HEK293 (cell line): ENCODE data around the gene UBAP2L.
A peak's percentile ranks its signal among the peaks of the same experiment; 100 is the strongest.

Source experiments
- GLI2 ChIP-seq: fragments of 450-650 bp; formaldehyde crosslinking; IDR thresholded peaks from 2 replicates; pipeline ENCODE4; 2017; ENCODE audit warnings: missing biosample characterization, missing genetic modification characterization, low read depth, borderline replicate concordance
- SP3 ChIP-seq: fragments of 450-650 bp; formaldehyde crosslinking; IDR thresholded peaks from 2 replicates; pipeline ENCODE4 v1.5.1; 2016; ENCODE audit warnings: missing biosample characterization, missing genetic modification characterization
- SP7 ChIP-seq: fragments of 450-650 bp; formaldehyde crosslinking; IDR thresholded peaks from 2 replicates; pipeline ENCODE4 v1.5.1; 2016; ENCODE audit warnings: missing biosample characterization, missing genetic modification characterization
- YY1 ChIP-seq: fragments of 450-650 bp; formaldehyde crosslinking; IDR thresholded peaks from 2 replicates; pipeline ENCODE4 v1.5.1; 2018; ENCODE audit warnings: missing biosample characterization, missing genetic modification characterization
- ZNF138 ChIP-seq: fragments of 450-650 bp; formaldehyde crosslinking; IDR thresholded peaks from 2 replicates; pipeline ENCODE4 v1.5.1; 2016; ENCODE audit warnings: missing biosample characterization, missing genetic modification characterization, borderline replicate concordance
- ZNF239 ChIP-seq: fragments of 450-650 bp; formaldehyde crosslinking; IDR thresholded peaks from 2 replicates; pipeline ENCODE4 v1.5.1; 2016; ENCODE audit warnings: missing biosample characterization, missing genetic modification characterization
- ZNF292 ChIP-seq: fragments of 450-650 bp; formaldehyde crosslinking; IDR thresholded peaks from 2 replicates; pipeline ENCODE4 v1.5.1; 2016; ENCODE audit warnings: low read depth, missing biosample characterization, missing genetic modification characterization, borderline replicate concordance
- ZNF350 ChIP-seq: fragments of 450-650 bp; formaldehyde crosslinking; IDR thresholded peaks from 2 replicates; pipeline ENCODE4 v1.5.0; 2017; ENCODE audit warnings: missing biosample characterization, mild to moderate bottlenecking, missing genetic modification characterization
- ZNF571 ChIP-seq: fragments of 450-650 bp; formaldehyde crosslinking; IDR thresholded peaks from 2 replicates; pipeline ENCODE4 v1.5.0; 2017; ENCODE audit warnings: missing biosample characterization, missing genetic modification characterization
- ZNF610 ChIP-seq: fragments of 450-650 bp; formaldehyde crosslinking; IDR thresholded peaks from 2 replicates; pipeline ENCODE4 v1.5.1; 2016; ENCODE audit warnings: missing biosample characterization, missing genetic modification characterization, borderline replicate concordance
- ZNF701 ChIP-seq: fragments of 450-650 bp; formaldehyde crosslinking; IDR thresholded peaks from 2 replicates; pipeline ENCODE4 v1.5.1; 2016; ENCODE audit warnings: missing biosample characterization, missing genetic modification characterization
- ZNF837 ChIP-seq: fragments of 450-650 bp; formaldehyde crosslinking; IDR thresholded peaks from 2 replicates; pipeline ENCODE4 v1.5.1; 2016; ENCODE audit warnings: missing biosample characterization, missing genetic modification characterization
- TF ChIP-seq, protein P1 (sequence below): sonication (generic); formaldehyde crosslinking; IDR thresholded peaks from 2 replicates; pipeline ENCODE4 v1.8.1; 2022; ENCODE audit warnings: mild to moderate bottlenecking, moderate library complexity, missing genetic modification reagents
- TF ChIP-seq, protein P2 (sequence below): fragments of 450-650 bp; formaldehyde crosslinking; IDR thresholded peaks from 2 replicates; pipeline ENCODE4 v1.5.1; 2016; ENCODE audit warnings: missing biosample characterization, missing genetic modification characterization
- TF ChIP-seq, protein P3 (sequence below): fragments of 450-650 bp; formaldehyde crosslinking; IDR thresholded peaks from 2 replicates; pipeline ENCODE4 v1.5.1; 2016; ENCODE audit warnings: missing biosample characterization, missing genetic modification characterization, low read depth
- TF ChIP-seq, protein P4 (sequence below): fragments of 450-650 bp; formaldehyde crosslinking; optimal IDR thresholded peaks from 2 replicates; pipeline ENCODE3; 2016; ENCODE audit warnings: missing biosample characterization, mild to moderate bottlenecking, missing genetic modification characterization
- TF ChIP-seq, protein P5 (sequence below): fragments of 450-650 bp; formaldehyde crosslinking; IDR thresholded peaks from 2 replicates; pipeline ENCODE4 v1.5.1; 2016; ENCODE audit warnings: missing biosample characterization, missing genetic modification characterization, low read depth
- TF ChIP-seq, protein P6 (sequence below): fragments of 450-650 bp; formaldehyde crosslinking; IDR thresholded peaks from 2 replicates; pipeline ENCODE4 v1.5.0; 2017; ENCODE audit warnings: missing biosample characterization, missing genetic modification characterization, borderline replicate concordance
- TF ChIP-seq, protein P7 (sequence below): fragments of 450-650 bp; formaldehyde crosslinking; IDR thresholded peaks from 2 replicates; pipeline ENCODE4 v1.5.1; 2016; ENCODE audit warnings: missing biosample characterization, missing genetic modification characterization
- TF ChIP-seq, protein P8 (sequence below): IDR thresholded peaks from 2 replicates; pipeline ENCODE4 v1.6.1; 2011; ENCODE audit warnings: mild to moderate bottlenecking, low read depth, low read length, borderline replicate concordance

UBAP2L gene

DNA sequence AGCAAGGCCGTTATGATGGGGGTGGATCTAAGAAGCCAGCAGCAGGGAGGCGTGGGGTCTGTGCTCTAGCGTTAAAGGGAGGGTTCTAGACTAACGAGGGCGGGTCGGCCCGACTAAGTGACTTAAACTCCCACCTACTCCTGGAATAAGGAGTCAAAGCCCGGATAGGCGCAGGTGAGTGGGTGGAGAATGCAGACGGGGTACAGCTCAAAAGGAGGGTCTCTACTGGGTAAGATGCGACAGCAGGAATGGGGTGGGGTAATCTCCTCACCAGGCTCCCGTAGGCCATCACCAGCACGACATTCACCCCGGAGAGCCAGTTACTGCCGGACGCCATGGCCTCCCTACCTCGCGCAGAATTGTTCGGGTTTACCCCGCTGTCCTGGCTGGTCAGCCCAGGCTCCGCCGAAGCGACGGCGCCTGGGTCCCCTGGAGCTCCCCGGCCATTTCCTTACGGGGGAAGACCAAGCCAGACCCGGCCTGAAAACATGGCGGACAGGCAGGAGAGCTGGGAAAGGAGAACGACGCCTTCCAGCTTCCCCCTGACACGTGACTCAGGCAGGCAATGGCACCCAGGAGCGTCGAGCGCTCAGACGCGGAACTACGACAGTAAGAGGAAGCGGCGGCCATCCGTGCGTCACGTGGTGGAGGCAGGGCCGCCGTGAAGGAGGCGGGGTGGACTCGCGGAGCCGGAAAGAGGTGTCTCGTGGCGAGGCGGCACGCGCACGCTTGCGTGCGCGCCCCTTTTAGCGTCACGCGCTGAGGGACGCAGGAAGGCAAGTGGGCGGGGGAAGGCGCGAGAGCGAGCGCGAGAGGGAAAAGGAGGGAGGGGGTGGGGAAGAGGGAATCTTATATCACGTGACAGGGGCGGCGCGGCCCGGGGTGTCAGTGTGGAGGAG lies at the start of gene UBAP2L (continued):
- TF ChIP-seq, protein P1, sequence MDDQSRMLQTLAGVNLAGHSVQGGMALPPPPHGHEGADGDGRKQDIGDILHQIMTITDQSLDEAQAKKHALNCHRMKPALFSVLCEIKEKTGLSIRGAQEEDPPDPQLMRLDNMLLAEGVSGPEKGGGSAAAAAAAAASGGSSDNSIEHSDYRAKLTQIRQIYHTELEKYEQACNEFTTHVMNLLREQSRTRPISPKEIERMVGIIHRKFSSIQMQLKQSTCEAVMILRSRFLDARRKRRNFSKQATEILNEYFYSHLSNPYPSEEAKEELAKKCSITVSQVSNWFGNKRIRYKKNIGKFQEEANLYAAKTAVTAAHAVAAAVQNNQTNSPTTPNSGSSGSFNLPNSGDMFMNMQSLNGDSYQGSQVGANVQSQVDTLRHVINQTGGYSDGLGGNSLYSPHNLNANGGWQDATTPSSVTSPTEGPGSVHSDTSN (CRISPR knock-in tag), result no peak
- TF ChIP-seq, protein P2, sequence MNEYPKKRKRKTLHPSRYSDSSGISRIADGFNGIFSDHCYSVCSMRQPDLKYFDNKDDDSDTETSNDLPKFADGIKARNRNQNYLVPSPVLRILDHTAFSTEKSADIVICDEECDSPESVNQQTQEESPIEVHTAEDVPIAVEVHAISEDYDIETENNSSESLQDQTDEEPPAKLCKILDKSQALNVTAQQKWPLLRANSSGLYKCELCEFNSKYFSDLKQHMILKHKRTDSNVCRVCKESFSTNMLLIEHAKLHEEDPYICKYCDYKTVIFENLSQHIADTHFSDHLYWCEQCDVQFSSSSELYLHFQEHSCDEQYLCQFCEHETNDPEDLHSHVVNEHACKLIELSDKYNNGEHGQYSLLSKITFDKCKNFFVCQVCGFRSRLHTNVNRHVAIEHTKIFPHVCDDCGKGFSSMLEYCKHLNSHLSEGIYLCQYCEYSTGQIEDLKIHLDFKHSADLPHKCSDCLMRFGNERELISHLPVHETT (tag by site-specific recombination), result no peak; the same call in 1 of the 2 replicates
- TF ChIP-seq YY1 (tag by site-specific recombination) (peak; percentile 98), ZNF292 (tag by site-specific recombination) (no peak), GLI2 (tag by site-specific recombination) (no peak), ZNF837 (no peak), ZNF239 (no peak; the same call in 1 of the 2 replicates), SP7 (tag by site-specific recombination) (peak; percentile 75; the same call in 1 of the 2 replicates), ZNF350 (no peak), SP3 (peak; percentile 86), ZNF138 (tag by site-specific recombination) (no peak), ZNF571 (tag by site-specific recombination) (no peak), ZNF610 (peak; percentile 90; the same call in 1 of the 2 replicates), ZNF701 (tag by site-specific recombination) (no peak)
- TF ChIP-seq, protein P3, sequence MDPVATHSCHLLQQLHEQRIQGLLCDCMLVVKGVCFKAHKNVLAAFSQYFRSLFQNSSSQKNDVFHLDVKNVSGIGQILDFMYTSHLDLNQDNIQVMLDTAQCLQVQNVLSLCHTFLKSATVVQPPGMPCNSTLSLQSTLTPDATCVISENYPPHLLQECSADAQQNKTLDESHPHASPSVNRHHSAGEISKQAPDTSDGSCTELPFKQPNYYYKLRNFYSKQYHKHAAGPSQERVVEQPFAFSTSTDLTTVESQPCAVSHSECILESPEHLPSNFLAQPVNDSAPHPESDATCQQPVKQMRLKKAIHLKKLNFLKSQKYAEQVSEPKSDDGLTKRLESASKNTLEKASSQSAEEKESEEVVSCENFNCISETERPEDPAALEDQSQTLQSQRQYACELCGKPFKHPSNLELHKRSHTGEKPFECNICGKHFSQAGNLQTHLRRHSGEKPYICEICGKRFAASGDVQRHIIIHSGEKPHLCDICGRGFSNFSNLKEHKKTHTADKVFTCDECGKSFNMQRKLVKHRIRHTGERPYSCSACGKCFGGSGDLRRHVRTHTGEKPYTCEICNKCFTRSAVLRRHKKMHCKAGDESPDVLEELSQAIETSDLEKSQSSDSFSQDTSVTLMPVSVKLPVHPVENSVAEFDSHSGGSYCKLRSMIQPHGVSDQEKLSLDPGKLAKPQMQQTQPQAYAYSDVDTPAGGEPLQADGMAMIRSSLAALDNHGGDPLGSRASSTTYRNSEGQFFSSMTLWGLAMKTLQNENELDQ (tag by site-specific recombination), result no peak
- TF ChIP-seq, protein P4, sequence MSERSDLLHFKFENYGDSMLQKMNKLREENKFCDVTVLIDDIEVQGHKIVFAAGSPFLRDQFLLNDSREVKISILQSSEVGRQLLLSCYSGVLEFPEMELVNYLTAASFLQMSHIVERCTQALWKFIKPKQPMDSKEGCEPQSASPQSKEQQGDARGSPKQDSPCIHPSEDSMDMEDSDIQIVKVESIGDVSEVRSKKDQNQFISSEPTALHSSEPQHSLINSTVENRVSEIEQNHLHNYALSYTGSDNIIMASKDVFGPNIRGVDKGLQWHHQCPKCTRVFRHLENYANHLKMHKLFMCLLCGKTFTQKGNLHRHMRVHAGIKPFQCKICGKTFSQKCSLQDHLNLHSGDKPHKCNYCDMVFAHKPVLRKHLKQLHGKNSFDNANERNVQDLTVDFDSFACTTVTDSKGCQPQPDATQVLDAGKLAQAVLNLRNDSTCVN (tag by site-specific recombination), result peak; percentile 99
- TF ChIP-seq, protein P5, sequence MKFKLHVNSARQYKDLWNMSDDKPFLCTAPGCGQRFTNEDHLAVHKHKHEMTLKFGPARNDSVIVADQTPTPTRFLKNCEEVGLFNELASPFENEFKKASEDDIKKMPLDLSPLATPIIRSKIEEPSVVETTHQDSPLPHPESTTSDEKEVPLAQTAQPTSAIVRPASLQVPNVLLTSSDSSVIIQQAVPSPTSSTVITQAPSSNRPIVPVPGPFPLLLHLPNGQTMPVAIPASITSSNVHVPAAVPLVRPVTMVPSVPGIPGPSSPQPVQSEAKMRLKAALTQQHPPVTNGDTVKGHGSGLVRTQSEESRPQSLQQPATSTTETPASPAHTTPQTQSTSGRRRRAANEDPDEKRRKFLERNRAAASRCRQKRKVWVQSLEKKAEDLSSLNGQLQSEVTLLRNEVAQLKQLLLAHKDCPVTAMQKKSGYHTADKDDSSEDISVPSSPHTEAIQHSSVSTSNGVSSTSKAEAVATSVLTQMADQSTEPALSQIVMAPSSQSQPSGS (tag by site-specific recombination), result no peak
- TF ChIP-seq, protein P6, sequence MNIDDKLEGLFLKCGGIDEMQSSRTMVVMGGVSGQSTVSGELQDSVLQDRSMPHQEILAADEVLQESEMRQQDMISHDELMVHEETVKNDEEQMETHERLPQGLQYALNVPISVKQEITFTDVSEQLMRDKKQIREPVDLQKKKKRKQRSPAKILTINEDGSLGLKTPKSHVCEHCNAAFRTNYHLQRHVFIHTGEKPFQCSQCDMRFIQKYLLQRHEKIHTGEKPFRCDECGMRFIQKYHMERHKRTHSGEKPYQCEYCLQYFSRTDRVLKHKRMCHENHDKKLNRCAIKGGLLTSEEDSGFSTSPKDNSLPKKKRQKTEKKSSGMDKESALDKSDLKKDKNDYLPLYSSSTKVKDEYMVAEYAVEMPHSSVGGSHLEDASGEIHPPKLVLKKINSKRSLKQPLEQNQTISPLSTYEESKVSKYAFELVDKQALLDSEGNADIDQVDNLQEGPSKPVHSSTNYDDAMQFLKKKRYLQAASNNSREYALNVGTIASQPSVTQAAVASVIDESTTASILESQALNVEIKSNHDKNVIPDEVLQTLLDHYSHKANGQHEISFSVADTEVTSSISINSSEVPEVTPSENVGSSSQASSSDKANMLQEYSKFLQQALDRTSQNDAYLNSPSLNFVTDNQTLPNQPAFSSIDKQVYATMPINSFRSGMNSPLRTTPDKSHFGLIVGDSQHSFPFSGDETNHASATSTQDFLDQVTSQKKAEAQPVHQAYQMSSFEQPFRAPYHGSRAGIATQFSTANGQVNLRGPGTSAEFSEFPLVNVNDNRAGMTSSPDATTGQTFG (tag by site-specific recombination), result no peak
- TF ChIP-seq, protein P7, sequence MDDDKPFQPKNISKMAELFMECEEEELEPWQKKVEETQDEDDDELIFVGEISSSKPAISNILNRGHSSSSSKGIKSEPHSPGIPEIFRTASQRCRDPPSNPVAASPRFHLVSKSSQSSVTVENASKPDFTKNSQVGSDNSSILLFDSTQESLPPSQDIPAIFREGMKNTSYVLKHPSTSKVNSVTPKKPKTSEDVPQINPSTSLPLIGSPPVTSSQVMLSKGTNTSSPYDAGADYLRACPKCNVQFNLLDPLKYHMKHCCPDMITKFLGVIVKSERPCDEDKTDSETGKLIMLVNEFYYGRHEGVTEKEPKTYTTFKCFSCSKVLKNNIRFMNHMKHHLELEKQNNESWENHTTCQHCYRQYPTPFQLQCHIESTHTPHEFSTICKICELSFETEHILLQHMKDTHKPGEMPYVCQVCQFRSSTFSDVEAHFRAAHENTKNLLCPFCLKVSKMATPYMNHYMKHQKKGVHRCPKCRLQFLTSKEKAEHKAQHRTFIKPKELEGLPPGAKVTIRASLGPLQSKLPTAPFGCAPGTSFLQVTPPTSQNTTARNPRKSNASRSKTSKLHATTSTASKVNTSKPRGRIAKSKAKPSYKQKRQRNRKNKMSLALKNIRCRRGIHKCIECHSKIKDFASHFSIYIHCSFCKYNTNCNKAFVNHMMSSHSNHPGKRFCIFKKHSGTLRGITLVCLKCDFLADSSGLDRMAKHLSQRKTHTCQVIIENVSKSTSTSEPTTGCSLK, result no peak
- TF ChIP-seq, protein P8, sequence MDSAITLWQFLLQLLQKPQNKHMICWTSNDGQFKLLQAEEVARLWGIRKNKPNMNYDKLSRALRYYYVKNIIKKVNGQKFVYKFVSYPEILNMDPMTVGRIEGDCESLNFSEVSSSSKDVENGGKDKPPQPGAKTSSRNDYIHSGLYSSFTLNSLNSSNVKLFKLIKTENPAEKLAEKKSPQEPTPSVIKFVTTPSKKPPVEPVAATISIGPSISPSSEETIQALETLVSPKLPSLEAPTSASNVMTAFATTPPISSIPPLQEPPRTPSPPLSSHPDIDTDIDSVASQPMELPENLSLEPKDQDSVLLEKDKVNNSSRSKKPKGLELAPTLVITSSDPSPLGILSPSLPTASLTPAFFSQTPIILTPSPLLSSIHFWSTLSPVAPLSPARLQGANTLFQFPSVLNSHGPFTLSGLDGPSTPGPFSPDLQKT, result no peak; the same call in 1 of the 2 replicates
